HK-2 (cell line): Measurements from ENCODE around the gene EFL1.
"Not testable (repeated sequence)": the region's sequence is repeated elsewhere in the genome, so short reads cannot be mapped to it uniquely, and the experiment has no call there.

Experiments used
- DNase-seq: peaks from one replicate; pipeline ENCODE4 v3.0.0-alpha.2; 2018; ENCODE audit not compliant: unreplicated experiment

The EFL1 gene

GRCh38 chr15:82262422-82263026, at the start of gene EFL1, which contains the start of gene SAXO2:
Gene EFL1, minus strand, starts transcription at chr15:82262734. Its CDS starts 956 bp downstream, at chr15:82261778.
Gene SAXO2, plus strand, starts transcription at chr15:82262818. Its CDS starts 62 bp downstream, at chr15:82262880.
- DNase-seq, result peak; percentile 83

- DNase-seq, result not testable (repeated sequence)
Observed at GRCh38 chr15:82311321-82311720, 48.8 kb upstream of the EFL1 start.

GRCh38 chr15:82309802-82310201, 47.3 kb upstream of the EFL1 start:
- DNase-seq, result no peak

GRCh38 chr15:82307714-82308081, 45.2 kb upstream of the EFL1 start:
- no peak for DNase-seq

GRCh38 chr15:82306791-82307713, 44.5 kb upstream of the EFL1 start:
- no peak for DNase-seq

GRCh38 chr15:82305621-82306048, 43.1 kb upstream of the EFL1 start:
- no peak for DNase-seq

GRCh38 chr15:82304778-82305090, 42.2 kb upstream of the EFL1 start:
- no peak for DNase-seq

GRCh38 chr15:82303956-82304777, 41.6 kb upstream of the EFL1 start:
- no peak for DNase-seq

- no peak for DNase-seq
Observed at GRCh38 chr15:82301296-82302016, 38.9 kb upstream of the EFL1 start.

- DNase-seq, result no peak
Observed at GRCh38 chr15:82300883-82301282, 38.3 kb upstream of the EFL1 start.

GRCh38 chr15:82300326-82300725, 37.8 kb upstream of the EFL1 start:
- not testable (repeated sequence) for DNase-seq

GRCh38 chr15:82299511-82299914, 37.0 kb upstream of the EFL1 start:
- not testable (repeated sequence) for DNase-seq

- DNase-seq, result no peak
Observed at GRCh38 chr15:82298520-82298919, 36.0 kb upstream of the EFL1 start.

GRCh38 chr15:82298032-82298431, 35.5 kb upstream of the EFL1 start:
- no peak for DNase-seq

- no peak for DNase-seq
Observed at GRCh38 chr15:82297546-82297945, 35.0 kb upstream of the EFL1 start.

- DNase-seq, result no peak
Observed at GRCh38 chr15:82294061-82294690, 31.6 kb upstream of the EFL1 start.

GRCh38 chr15:82292271-82292670, 29.7 kb upstream of the EFL1 start:
- DNase-seq, result no peak

GRCh38 chr15:82288202-82288601, 25.7 kb upstream of the EFL1 start:
- DNase-seq, result not testable (repeated sequence)

- DNase-seq, result not testable (repeated sequence)
Observed at GRCh38 chr15:82286475-82286874, 23.9 kb upstream of the EFL1 start.

GRCh38 chr15:82284381-82284780, 21.8 kb upstream of the EFL1 start:
- not testable (repeated sequence) for DNase-seq

GRCh38 chr15:82282386-82282785, 19.9 kb upstream of the EFL1 start:
- DNase-seq, result not testable (repeated sequence)
